Dendritic cell treated with granulocyte-macrophage colony-stimulating factor and Interleukin-4, amounts not matched to agents 40 ng/mL and 50 ng/mL, for 4 days (primary cell): ENCODE results near the gene RPS16.

Experiments used
- H3K27ac Mint-ChIP-seq: one replicate; pipeline ENCODE4 v1.8.0; 2022; ENCODE audit warnings: mild to moderate bottlenecking, mixed read lengths
- H3K27me3 Mint-ChIP-seq: one replicate; pipeline ENCODE4 v1.8.0; 2022; ENCODE audit warnings: mild to moderate bottlenecking, mixed read lengths
- H3K36me3 Mint-ChIP-seq: one replicate; pipeline ENCODE4 v1.8.0; 2022; ENCODE audit warnings: low read depth, mixed read lengths
- H3K4me1 Mint-ChIP-seq: one replicate; pipeline ENCODE4 v1.8.0; 2022; ENCODE audit warnings: low read depth, mixed read lengths
- H3K4me3 Mint-ChIP-seq: one replicate; pipeline ENCODE4 v1.8.0; 2022; ENCODE audit warnings: mild to moderate bottlenecking, moderate library complexity, mixed read lengths
- H3K9me3 Mint-ChIP-seq: one replicate; pipeline ENCODE4 v1.8.0; 2022; ENCODE audit warnings: mixed read lengths
- intact Hi-C: fragments of 100-400 bp; cut with micrococcal nuclease; formaldehyde crosslinking; loops from one replicate; pipeline ENCODE4 v1.15.0; 2022

RPS16 gene

GRCh38 chr19:39403331-39404312 is 32.1 kb downstream of the RPS16 start:
- Mint-ChIP-seq H3K4me1 (peaks cover 73% of the 10 kb centered on the region), H3K27ac (peak overlapping the region; percentile 98), H3K4me3 (peak overlapping the region; percentile 86), H3K9me3 (no peaks in the 10 kb centered on the region), H3K36me3 (peaks cover 45% of the 10 kb centered on the region), H3K27me3 (no peaks in the 10 kb centered on the region)
- intact Hi-C loops, result no loop called here

- peaks cover 83% of the 10 kb centered on the region for H3K4me1 Mint-ChIP-seq
- peak overlapping the region; percentile 86 for H3K4me3 Mint-ChIP-seq
Observed at GRCh38 chr19:39402346-39403300, 33.1 kb downstream of the RPS16 start.

GRCh38 chr19:39401549-39402345 is 34.0 kb downstream of the RPS16 start:
- no peaks in the 10 kb centered on the region for H3K9me3 Mint-ChIP-seq
- no peaks in the 10 kb centered on the region for H3K27me3 Mint-ChIP-seq
- peak overlapping the region; percentile 98 for H3K27ac Mint-ChIP-seq

More at GRCh38 chr19:39402346-39403300, 33.1 kb downstream of the RPS16 start:
- H3K9me3 Mint-ChIP-seq, result no peaks in the 10 kb centered on the region
- intact Hi-C loops, result no loop called here
- H3K36me3 Mint-ChIP-seq, result peaks cover 35% of the 10 kb centered on the region
- peak overlapping the region; percentile 98 for H3K27ac Mint-ChIP-seq
- H3K27me3 Mint-ChIP-seq, result no peaks in the 10 kb centered on the region

GRCh38 chr19:39401070-39401548 is 34.6 kb downstream of the RPS16 start:
- peak overlapping the region; percentile 98 for H3K27ac Mint-ChIP-seq
- intact Hi-C loops, result no loop called here

More at GRCh38 chr19:39401549-39402345, 34.0 kb downstream of the RPS16 start:
- peaks cover 92% of the 10 kb centered on the region for H3K4me1 Mint-ChIP-seq
- peaks cover 32% of the 10 kb centered on the region for H3K36me3 Mint-ChIP-seq
- intact Hi-C loops, result no loop called here
- peak overlapping the region; percentile 86 for H3K4me3 Mint-ChIP-seq

GRCh38 chr19:39400061-39400460 is 35.7 kb downstream of the RPS16 start:
- no peaks in the 10 kb centered on the region for H3K27me3 Mint-ChIP-seq
- intact Hi-C loops, result no loop called here
- no peaks in the 10 kb centered on the region for H3K9me3 Mint-ChIP-seq
- H3K27ac Mint-ChIP-seq, result peak overlapping the region; percentile 99
- H3K4me3 Mint-ChIP-seq, result no peak overlapping the region
- H3K4me1 Mint-ChIP-seq, result peaks cover 87% of the 10 kb centered on the region
- H3K36me3 Mint-ChIP-seq, result peaks cover 41% of the 10 kb centered on the region

More at GRCh38 chr19:39401070-39401548, 34.6 kb downstream of the RPS16 start:
- Mint-ChIP-seq H3K4me1 (peaks cover 88% of the 10 kb centered on the region), H3K27me3 (no peaks in the 10 kb centered on the region), H3K36me3 (peaks cover 32% of the 10 kb centered on the region), H3K9me3 (no peaks in the 10 kb centered on the region), H3K4me3 (peak overlapping the region; percentile 17)

DNA sequence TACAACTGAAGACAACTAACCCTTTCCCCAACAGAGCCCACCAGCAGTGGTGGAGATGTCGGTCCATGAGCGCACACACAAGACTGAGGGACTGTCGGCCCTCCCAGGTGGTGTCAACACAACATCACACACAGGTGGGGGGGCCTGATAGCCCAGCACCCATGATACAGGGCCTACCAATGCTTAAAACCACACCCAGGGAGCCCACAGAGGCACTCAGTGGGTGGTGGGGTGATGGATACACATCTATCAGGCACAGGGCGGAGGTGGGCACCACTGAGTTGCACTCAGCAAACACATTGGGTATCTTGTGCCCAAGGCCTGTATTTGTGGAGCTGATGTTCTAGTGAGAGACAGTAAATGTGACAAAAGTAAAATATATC is 36.1 kb downstream of the RPS16 start:
- intact Hi-C loops, result loop anchor here (2.0 kb wide), 1 partner anchor 31 kb away; no protein-coding TSS in a partner anchor
- Mint-ChIP-seq H3K4me3 (peak overlapping the region; percentile 35), H3K36me3 (peaks cover 45% of the 10 kb centered on the region), H3K27me3 (no peaks in the 10 kb centered on the region), H3K4me1 (peaks cover 86% of the 10 kb centered on the region), H3K27ac (peak overlapping the region; percentile 99), H3K9me3 (no peaks in the 10 kb centered on the region)

GRCh38 chr19:39398297-39398864 is 37.4 kb downstream of the RPS16 start:
- H3K4me3 Mint-ChIP-seq, result peak overlapping the region; percentile 60
- peak overlapping the region; percentile 99 for H3K27ac Mint-ChIP-seq
- H3K36me3 Mint-ChIP-seq, result peaks cover 56% of the 10 kb centered on the region
- peaks cover 85% of the 10 kb centered on the region for H3K4me1 Mint-ChIP-seq
- no peaks in the 10 kb centered on the region for H3K27me3 Mint-ChIP-seq
- no peaks in the 10 kb centered on the region for H3K9me3 Mint-ChIP-seq
- intact Hi-C loops, result loop anchor here (1.0 to 2.0 kb wide), 3 partner anchors 8 to 32 kb away; partner anchors contain the start of genes PLEKHG2 and ZFP36

DNA sequence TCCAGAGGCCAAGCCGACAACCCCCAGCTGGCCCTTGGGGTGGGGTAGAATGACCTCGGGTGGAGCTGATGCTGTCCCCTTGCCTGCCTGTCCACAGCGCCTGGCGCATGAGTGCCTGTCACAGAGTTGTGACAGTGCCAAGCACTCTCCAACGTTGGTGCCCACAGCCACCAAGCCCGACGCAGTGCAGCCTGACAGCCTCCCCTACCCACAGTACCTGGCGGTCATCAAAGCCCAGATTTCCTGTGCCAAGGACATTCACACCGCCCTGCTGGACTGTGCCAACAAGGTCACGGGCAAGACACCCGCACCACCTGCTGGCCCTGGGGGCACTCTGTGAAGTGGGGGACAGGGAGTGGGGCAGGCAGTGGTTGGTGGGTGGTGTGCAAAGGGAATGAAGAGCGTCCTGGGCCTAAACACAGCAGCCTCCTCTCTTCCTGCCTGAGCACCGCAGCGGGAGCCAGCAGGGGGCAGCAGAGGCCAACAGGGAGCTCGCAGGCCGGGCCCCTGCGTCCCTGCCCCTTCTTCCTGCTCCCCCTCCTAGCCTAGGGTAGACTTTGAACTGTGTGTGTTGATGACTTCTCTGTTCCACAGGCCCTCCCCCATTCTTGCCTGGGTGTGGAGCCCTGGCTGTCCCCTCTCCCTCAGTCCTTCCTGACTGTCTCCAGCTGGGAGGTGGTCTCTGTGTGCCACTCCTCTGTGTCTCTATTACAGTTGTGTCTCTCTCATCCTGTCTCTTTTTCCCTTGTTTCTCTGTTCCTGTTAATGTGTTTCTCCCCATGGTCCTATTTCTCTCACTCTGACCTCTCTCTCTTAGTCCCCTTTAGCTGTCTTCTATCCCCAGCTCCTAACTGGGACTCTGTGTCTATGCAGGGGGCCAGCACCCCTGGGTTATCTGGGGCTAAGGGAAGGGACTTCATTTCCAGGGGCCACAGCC is 38.1 kb downstream of the RPS16 start:
- peak overlapping the region; percentile 60 for H3K4me3 Mint-ChIP-seq
- intact Hi-C loops, result loop anchor here (1.0 to 2.0 kb wide), 3 partner anchors 9 to 33 kb away; partner anchors contain the start of genes PLEKHG2 and ZFP36
- peaks cover 80% of the 10 kb centered on the region for H3K4me1 Mint-ChIP-seq
- H3K9me3 Mint-ChIP-seq, result no peaks in the 10 kb centered on the region
- peak overlapping the region; percentile 99 for H3K27ac Mint-ChIP-seq
- H3K27me3 Mint-ChIP-seq, result no peaks in the 10 kb centered on the region
- peaks cover 58% of the 10 kb centered on the region for H3K36me3 Mint-ChIP-seq

DNA sequence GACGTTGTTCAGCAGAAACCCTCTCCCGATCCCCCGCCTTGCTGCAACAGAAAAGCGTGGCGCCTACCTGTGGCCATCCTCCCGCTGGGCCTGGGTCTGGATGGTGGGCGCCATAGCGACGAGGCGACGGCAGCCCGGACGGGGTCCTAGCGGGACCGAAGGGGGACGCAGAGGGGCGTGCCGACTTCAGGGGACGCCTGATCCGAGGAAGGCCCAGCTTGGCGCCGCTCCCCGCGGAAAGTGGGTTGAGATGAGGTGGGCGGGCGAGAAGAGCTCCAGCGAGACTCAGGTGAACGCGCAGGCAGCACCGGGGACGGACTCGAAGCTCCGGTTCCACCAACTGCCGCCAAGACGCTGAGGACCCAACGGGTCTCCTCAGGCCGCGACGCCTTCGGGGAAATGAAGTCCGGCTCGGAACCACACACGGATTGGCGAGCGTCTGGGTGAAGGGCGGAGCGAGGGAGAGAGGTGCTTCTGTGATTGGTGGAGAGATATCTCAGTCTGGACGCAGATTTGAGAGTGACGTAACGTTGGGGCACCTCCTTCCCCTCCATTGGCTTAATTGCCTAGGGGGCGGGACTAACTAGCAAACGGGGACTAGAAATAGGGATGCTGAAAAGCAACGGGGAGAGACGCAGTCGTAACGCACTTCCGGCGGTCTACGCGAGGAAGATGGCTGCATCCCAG is 44.9 kb downstream of the RPS16 start, which contains the start of the genes MED29 and PAF1:
Gene MED29 (plus strand): TSS at position 628 of the 687 bp plus-strand sequence. CDS start 45 bp downstream, at position 673.
Gene PAF1 (minus strand): TSS at position 356 of the 687 bp plus-strand sequence. CDS start 242 bp downstream, at position 114.
- H3K27ac Mint-ChIP-seq, result peak within 1 kb of the TSS; percentile 98
- H3K9me3 Mint-ChIP-seq, result no peaks in the 10 kb centered on the region
- peaks cover 80% of the 10 kb centered on the region for H3K36me3 Mint-ChIP-seq
- H3K4me1 Mint-ChIP-seq, result peaks cover 57% of the 10 kb centered on the region
- no peaks in the 10 kb centered on the region for H3K27me3 Mint-ChIP-seq
- intact Hi-C loops, result loop anchor here (2.0 kb wide), 1 partner anchor 48 kb away; the partner anchor contains the start of gene SAMD4B
- H3K4me3 Mint-ChIP-seq, result peak within 1 kb of the TSS; percentile 99

GRCh38 chr19:39390451-39390750 is 45.3 kb downstream of the RPS16 start:
- Mint-ChIP-seq H3K9me3 (no peaks in the 10 kb centered on the region), H3K27me3 (no peaks in the 10 kb centered on the region), H3K36me3 (peaks cover 80% of the 10 kb centered on the region), H3K4me3 (peak overlapping the region; percentile 99), H3K27ac (peak overlapping the region; percentile 98), H3K4me1 (peaks cover 57% of the 10 kb centered on the region)
- intact Hi-C loops, result loop anchor here (2.0 kb wide), 1 partner anchor 48 kb away; the partner anchor contains the start of gene SAMD4B
